Endothelial cell (in vitro differentiated cells): ENCODE data around the gene PLCH2. TPM values are rescaled to one million over a fixed set of nuclear protein-coding genes. Genes with fewer than 3 reads are reported as not detected.
A peak's percentile ranks its signal among the peaks of the same experiment; 100 is the strongest.

Experiments used
- DNase-seq: peaks from one replicate; pipeline ENCODE4 v3.0.0; 2021; ENCODE audit warnings: low spot score
- H3K27ac Mint-ChIP-seq: one replicate; pipeline ENCODE4 v1.8.0; 2021; ENCODE audit warnings: mixed read lengths, inconsistent platforms; ENCODE audit not compliant: unreplicated experiment
- H3K27me3 Mint-ChIP-seq: one replicate; pipeline ENCODE4 v1.8.0; 2021; ENCODE audit warnings: mild to moderate bottlenecking, moderate library complexity, mixed read lengths, inconsistent platforms; ENCODE audit not compliant: unreplicated experiment
- H3K36me3 Mint-ChIP-seq: one replicate; pipeline ENCODE4 v1.8.0; 2021; ENCODE audit warnings: mild to moderate bottlenecking, low read depth, mixed read lengths, inconsistent platforms; ENCODE audit not compliant: unreplicated experiment
- H3K4me1 Mint-ChIP-seq: one replicate; pipeline ENCODE4 v1.8.0; 2021; ENCODE audit warnings: mild to moderate bottlenecking, mixed read lengths, inconsistent platforms; ENCODE audit not compliant: unreplicated experiment
- H3K4me3 Mint-ChIP-seq: one replicate; pipeline ENCODE4 v1.8.0; 2021; ENCODE audit warnings: mild to moderate bottlenecking, mixed read lengths, inconsistent platforms; ENCODE audit not compliant: unreplicated experiment
- H3K9me3 Mint-ChIP-seq: one replicate; pipeline ENCODE4 v1.8.0; 2021; ENCODE audit warnings: mixed read lengths, inconsistent platforms; ENCODE audit not compliant: unreplicated experiment
- CTCF ChIP-seq: fragments of 200-600 bp; sonication (generic); IDR thresholded peaks from one replicate; pipeline ENCODE4 v1.5.0; 2021; ENCODE audit warnings: antibody characterized with exemption; ENCODE audit not compliant: unreplicated experiment
- total RNA-seq: library from RNA; stranded (reverse); fragmentation: NEBNext Ultra II Directional; extraction: Animal tissue kit (Norgen Biotek cat#: 25700); gene quantifications from one replicate; pipeline ENCODE4 v1.2.1, GENCODE V29; 2021; ENCODE audit not compliant: unreplicated experiment

The PLCH2 gene
- total RNA-seq, 1 donor from 2014 or later, result not detected

GRCh38 chr1:2429780-2430591 is 46.1 kb upstream of the PLCH2 start:
- Mint-ChIP-seq H3K27me3 (peaks cover 3% of the 10 kb centered on the region), H3K4me3 (no peak overlapping the region), H3K4me1 (no peaks in the 10 kb centered on the region), H3K9me3 (no peaks in the 10 kb centered on the region), H3K36me3 (no peaks in the 10 kb centered on the region), H3K27ac (no peak overlapping the region)
- no peak for DNase-seq
- peak; percentile 28 for TF ChIP-seq CTCF

GRCh38 chr1:2430592-2430973 is 45.5 kb upstream of the PLCH2 start:
- H3K27ac Mint-ChIP-seq, result no peak overlapping the region

GRCh38 chr1:2431103-2431502 is 45.0 kb upstream of the PLCH2 start:
- Mint-ChIP-seq H3K9me3 (no peaks in the 10 kb centered on the region), H3K27me3 (peaks cover 1% of the 10 kb centered on the region), H3K4me3 (no peak overlapping the region), H3K4me1 (no peaks in the 10 kb centered on the region), H3K36me3 (no peaks in the 10 kb centered on the region), H3K27ac (no peak overlapping the region)
- DNase-seq, result no peak
- TF ChIP-seq CTCF, result no peak

More at GRCh38 chr1:2430592-2430973, 45.5 kb upstream of the PLCH2 start:
- Mint-ChIP-seq H3K36me3 (no peaks in the 10 kb centered on the region), H3K4me1 (no peaks in the 10 kb centered on the region), H3K9me3 (no peaks in the 10 kb centered on the region), H3K4me3 (no peak overlapping the region), H3K27me3 (peaks cover 1% of the 10 kb centered on the region)
- no peak for TF ChIP-seq CTCF
- DNase-seq, result no peak

DNA sequence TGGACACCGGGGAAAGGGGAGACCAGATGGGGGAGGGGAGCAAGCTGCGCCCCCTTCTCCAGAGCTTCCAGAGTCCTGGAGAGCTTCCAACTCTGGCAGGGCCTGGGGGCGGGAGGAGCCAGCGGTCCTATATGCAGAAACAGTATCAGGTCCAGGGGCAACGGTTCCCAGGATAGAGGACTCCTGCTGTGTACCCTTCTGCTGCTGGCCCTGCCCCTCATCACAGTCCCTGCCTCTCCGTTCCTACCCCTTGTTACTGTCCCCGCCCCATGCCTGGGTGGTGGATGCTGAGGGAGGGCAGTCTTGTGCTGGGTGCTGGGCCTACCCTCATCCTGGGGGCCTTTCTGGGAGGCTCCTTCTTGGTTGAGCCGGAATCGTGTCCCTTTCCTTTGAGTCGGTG is 44.6 kb upstream of the PLCH2 start:
- no peaks in the 10 kb centered on the region for H3K9me3 Mint-ChIP-seq
- no peaks in the 10 kb centered on the region for H3K4me1 Mint-ChIP-seq
- H3K27me3 Mint-ChIP-seq, result peaks cover 1% of the 10 kb centered on the region
- DNase-seq, result no peak
- no peak for TF ChIP-seq CTCF
- no peak overlapping the region for H3K4me3 Mint-ChIP-seq
- H3K36me3 Mint-ChIP-seq, result no peaks in the 10 kb centered on the region
- no peak overlapping the region for H3K27ac Mint-ChIP-seq

DNA sequence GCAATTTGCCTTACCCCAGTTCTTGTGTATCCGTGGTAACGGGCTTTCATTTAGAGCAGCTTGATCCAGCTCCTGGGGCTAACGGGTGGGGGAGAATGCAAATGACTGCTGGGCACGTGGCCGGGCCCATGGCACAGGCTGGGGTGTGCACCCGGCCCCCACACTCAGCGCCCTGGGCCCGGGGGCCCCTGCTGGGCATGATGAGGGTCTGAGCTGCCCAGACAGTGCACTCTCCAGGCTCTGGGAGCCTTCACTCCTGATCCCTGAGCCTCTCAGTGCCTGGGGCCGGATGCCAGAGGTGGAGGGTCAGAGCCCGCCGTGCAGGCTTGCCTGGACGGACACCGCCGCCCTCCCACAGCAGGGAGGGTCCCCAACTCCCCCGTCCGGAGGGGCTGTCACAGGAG is 43.6 kb upstream of the PLCH2 start:
- Mint-ChIP-seq H3K4me3 (no peak overlapping the region), H3K4me1 (no peaks in the 10 kb centered on the region), H3K27ac (no peak overlapping the region), H3K27me3 (peaks cover 4% of the 10 kb centered on the region), H3K36me3 (no peaks in the 10 kb centered on the region), H3K9me3 (no peaks in the 10 kb centered on the region)
- DNase-seq, result no peak
- TF ChIP-seq CTCF, result no peak
